Choroid plexus epithelial cell (primary cell): ENCODE results near the gene ABL2.
"Not testable (repeated sequence)": the region's sequence is repeated elsewhere in the genome, so short reads cannot be mapped to it uniquely, and the experiment has no call there.

Source experiments
- DNase-seq: peaks from one replicate; pipeline ENCODE4 v3.0.0-alpha.2; 2010; ENCODE audit warnings: low read depth
- H3K4me3 ChIP-seq: 2 replicates; pipeline ENCODE4 v1.5.1; 2011; ENCODE audit warnings: low read depth, mild to moderate bottlenecking, control low read depth, low read length, moderate library complexity
- CTCF ChIP-seq: conservative IDR thresholded peaks from 2 replicates; pipeline ENCODE4 v1.5.1; 2011; ENCODE audit warnings: low read depth, mild to moderate bottlenecking, control low read depth, inconsistent platforms, low read length, moderate library complexity

The ABL2 gene

GRCh38 chr1:179253286-179253972 is 24.0 kb upstream of the ABL2 start:
- peak; percentile 20 for DNase-seq
- no peak overlapping the region for H3K4me3 ChIP-seq
- no peak for TF ChIP-seq CTCF

- H3K4me3 ChIP-seq: no peak overlapping the region
- no peak for TF ChIP-seq CTCF
- no peak for DNase-seq
Observed at GRCh38 chr1:179252606-179253005, 23.1 kb upstream of the ABL2 start.

- peak; percentile 82 for DNase-seq
- H3K4me3 ChIP-seq: no peak overlapping the region
- peak; percentile 67 for TF ChIP-seq CTCF
Observed at GRCh38 chr1:179251675-179252074, 22.2 kb upstream of the ABL2 start.

- TF ChIP-seq CTCF: no peak
- H3K4me3 ChIP-seq: no peak overlapping the region
- DNase-seq: no peak
Observed at GRCh38 chr1:179247923-179248322, 18.4 kb upstream of the ABL2 start.

GRCh38 chr1:179245426-179245825 is 15.9 kb upstream of the ABL2 start:
- not testable (repeated sequence) for H3K4me3 ChIP-seq, DNase-seq

GRCh38 chr1:179241530-179242097 is 12.1 kb upstream of the ABL2 start:
- no peak for DNase-seq
- no peak for TF ChIP-seq CTCF

GRCh38 chr1:179237222-179237621 is 7.7 kb upstream of the ABL2 start:
- no peak overlapping the region for H3K4me3 ChIP-seq
- TF ChIP-seq CTCF: no peak
- DNase-seq: no peak

More at GRCh38 chr1:179241530-179242097, 12.1 kb upstream of the ABL2 start:
- no peak overlapping the region for H3K4me3 ChIP-seq
